Panc1 (cell line): ENCODE measurements around the gene EEF2K. TPM values are rescaled to one million over a fixed set of nuclear protein-coding genes. Genes with fewer than 3 reads are reported as not detected.
"Not testable (repeated sequence)": the region's sequence is repeated elsewhere in the genome, so short reads cannot be mapped to it uniquely, and the experiment has no call there.

ENCODE experiments used
- ATAC-seq: fragments of 200-7000 bp; cut with Tn5 transposase; 2 replicates; pipeline ENCODE4 v1.9.1; 2020; ENCODE audit warnings: mild to moderate bottlenecking, moderate library complexity
- BruUV-seq: library from RNA; stranded (reverse); fragments of 400-500 nt; replicated peaks from 2 replicates; lab custom pipeline; 2021; lab: Mats Ljungman, UMichigan
- CTCF ChIA-PET: fragments of 300-600 bp; sonication (Branson Sonifier 250); formaldehyde crosslinking; loops from one replicate; lab custom pipeline; 2022; ENCODE audit warnings: antibody characterized with exemption; lab: Charles Lee
- POLR2A ChIA-PET: fragments of 300-600 bp; sonication (Branson Sonifier 250); formaldehyde crosslinking; loops from one replicate; lab custom pipeline; 2022; ENCODE audit warnings: antibody characterized with exemption; lab: Charles Lee
- DNase-seq: peaks from one replicate; pipeline ENCODE4 v3.0.0-alpha.2; 2010; ENCODE audit warnings: low read depth, low spot score
- H3K27ac ChIP-seq: 2 replicates; pipeline ENCODE4 v1.5.1; 2011; ENCODE audit warnings: mild to moderate bottlenecking, low read length, inconsistent platforms
- H3K27me3 ChIP-seq: fragments of 200-500 bp; sonication (Bioruptor generic); 2 replicates; pipeline ENCODE4 v1.6.0; 2014; ENCODE audit warnings: low read length, inconsistent platforms; ENCODE audit not compliant: control insufficient read depth, insufficient read depth
- H3K36me3 ChIP-seq: fragments of 200-500 bp; sonication (Bioruptor generic); 2 replicates; pipeline ENCODE4 v1.5.1; 2014; ENCODE audit warnings: inconsistent platforms, mild to moderate bottlenecking, low read length, moderate library complexity; ENCODE audit not compliant: control insufficient read depth, insufficient read depth
- H3K4me1 ChIP-seq: 2 replicates; pipeline ENCODE4 v1.5.1; 2011; ENCODE audit warnings: inconsistent platforms, mild to moderate bottlenecking, low read length, moderate library complexity; ENCODE audit not compliant: control insufficient read depth, insufficient read depth
- H3K4me3 ChIP-seq, 2 experiments: 2 replicates each; pipeline ENCODE4 v1.5.1; 2011 to 2012; ENCODE audit warnings: low read depth in 2 of 2, low read length in 2 of 2, mild to moderate bottlenecking in 2 of 2, inconsistent platforms in 1 of 2, moderate library complexity in 1 of 2
- H3K9me3 ChIP-seq: fragments of 200-500 bp; sonication (Bioruptor generic); 2 replicates; pipeline ENCODE4 v1.5.1; 2014; ENCODE audit warnings: low read depth, mild to moderate bottlenecking, inconsistent platforms, low read length, moderate library complexity; ENCODE audit not compliant: control insufficient read depth, insufficient read depth
- POLR2AphosphoS5 ChIP-seq: IDR thresholded peaks from 2 replicates; pipeline ENCODE4 v1.6.1; 2012; ENCODE audit warnings: mild to moderate bottlenecking, low read depth, low read length, moderate library complexity
- SIN3A ChIP-seq: IDR thresholded peaks from 2 replicates; pipeline ENCODE4 v1.6.1; 2012; ENCODE audit warnings: low read depth, mild to moderate bottlenecking, low read length, moderate library complexity, borderline replicate concordance; ENCODE audit not compliant: insufficient read depth
- TCF7L2 ChIP-seq: IDR thresholded peaks from 2 replicates; pipeline ENCODE4 v1.6.1; 2011; ENCODE audit warnings: mild to moderate bottlenecking, low read depth, low read length, inconsistent platforms
- in situ Hi-C: cut with HindIII; loops from 2 replicates; pipeline ENCODE4 v1.10.0; 2016; ENCODE audit warnings: low sequenced_read_pairs, low pct_unique_long_range_greater_than_20kb
- intact Hi-C: fragments of 100-400 bp; cut with micrococcal nuclease; formaldehyde crosslinking; loops from one replicate; pipeline ENCODE4 v1.10.0; 2022; ENCODE audit not compliant: unreplicated experiment
- total RNA-seq: library from RNA; stranded (reverse); gene quantifications from one replicate; pipeline ENCODE4 v1.2.1, GENCODE V29; 2021; ENCODE audit not compliant: unreplicated experiment
- TF ChIP-seq, protein P1 (sequence below), 2 experiments: IDR thresholded peaks; 2 replicates each; pipeline ENCODE4 v1.6.1; 2011 to 2012; ENCODE audit warnings: low read depth in 2 of 2, control low read depth in 1 of 2, low read length in 1 of 2, mild to moderate bottlenecking in 1 of 2, moderate library complexity in 1 of 2; ENCODE audit not compliant: insufficient read depth in 1 of 2
- TF ChIP-seq, protein P2 (sequence below): fragments of 450-650 bp; IDR thresholded peaks from 2 replicates; pipeline ENCODE4 v1.5.1; 2017; ENCODE audit warnings: mild to moderate bottlenecking

Gene EEF2K
- total RNA-seq, 1 experiment from 2014 or later = 15.0 TPM

DNA sequence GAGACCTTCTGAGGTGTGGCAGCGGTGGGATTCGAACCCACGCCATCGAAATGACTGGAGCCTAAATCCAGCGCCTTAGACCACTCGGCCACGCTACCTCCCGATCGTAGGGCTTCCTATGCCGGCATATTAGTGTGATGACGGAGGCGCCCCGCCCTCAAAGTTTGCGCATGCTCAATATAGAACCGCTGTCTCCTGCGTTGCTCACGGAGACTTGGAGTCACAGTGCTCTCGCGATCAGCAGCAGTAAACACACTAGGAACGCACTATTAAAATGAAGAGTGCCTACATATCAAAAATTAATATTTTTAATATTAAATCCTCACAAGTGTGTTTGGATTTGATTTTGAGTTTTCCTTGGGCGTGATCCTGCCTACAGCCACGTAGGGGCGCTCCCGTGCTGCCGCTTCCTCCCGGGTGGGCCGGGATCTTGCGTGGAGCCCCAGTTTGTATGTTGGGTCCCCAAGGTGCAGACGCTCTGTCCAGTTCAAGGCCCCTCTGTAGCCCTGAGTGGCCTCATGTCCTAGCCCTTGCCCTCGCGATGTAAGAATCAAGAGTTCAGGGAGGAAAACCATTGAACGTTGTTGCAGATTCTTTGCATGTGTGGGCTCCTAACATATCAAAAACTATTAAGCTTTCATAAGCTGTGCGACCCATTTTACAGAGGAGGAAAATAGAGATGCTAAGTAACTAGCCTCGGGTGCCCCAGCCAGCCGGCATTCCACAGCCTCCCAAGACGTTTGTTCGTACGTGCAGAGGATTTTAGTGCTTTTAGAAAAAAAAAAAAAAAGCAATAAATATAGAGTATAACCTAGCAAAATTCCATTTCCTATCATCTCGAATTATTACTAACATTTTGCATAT is 10.2 kb upstream of the EEF2K start:
- POLR2A ChIA-PET = interaction anchor here (0.7 kb wide), 1 partner anchor 100 kb away, joined by 10 read pairs; no protein-coding TSS in a partner anchor
- Histone ChIP-seq H3K9me3 (no peaks in the 10 kb centered on the region), H3K36me3 (no peaks in the 10 kb centered on the region), H3K4me3 (peak overlapping the region; percentile 87 to 90), H3K27ac (peak overlapping the region; percentile 85), H3K27me3 (no peaks in the 10 kb centered on the region), H3K4me1 (peaks cover 26% of the 10 kb centered on the region)
- ATAC-seq (peak; percentile 57), DNase-seq (peak; percentile 92)
- CTCF ChIA-PET = interaction anchor here (0.6 to 0.7 kb wide), 3 partner anchors 9 to 205 kb away, joined by 3 to 9 read pairs (median 8); no protein-coding TSS in a partner anchor
- intact Hi-C loops = loop anchor here (5.0 kb wide), 1 partner anchor 101 kb away; the partner anchor contains the start of gene POLR3E
- in situ Hi-C loops = loop anchor here (25.0 kb wide), 1 partner anchor 109 kb away; the partner anchor contains the start of gene VWA3A
- TF ChIP-seq POLR2AphosphoS5 = peak; percentile 77
- TF ChIP-seq TCF7L2 = no peak
- TF ChIP-seq, protein P1, sequence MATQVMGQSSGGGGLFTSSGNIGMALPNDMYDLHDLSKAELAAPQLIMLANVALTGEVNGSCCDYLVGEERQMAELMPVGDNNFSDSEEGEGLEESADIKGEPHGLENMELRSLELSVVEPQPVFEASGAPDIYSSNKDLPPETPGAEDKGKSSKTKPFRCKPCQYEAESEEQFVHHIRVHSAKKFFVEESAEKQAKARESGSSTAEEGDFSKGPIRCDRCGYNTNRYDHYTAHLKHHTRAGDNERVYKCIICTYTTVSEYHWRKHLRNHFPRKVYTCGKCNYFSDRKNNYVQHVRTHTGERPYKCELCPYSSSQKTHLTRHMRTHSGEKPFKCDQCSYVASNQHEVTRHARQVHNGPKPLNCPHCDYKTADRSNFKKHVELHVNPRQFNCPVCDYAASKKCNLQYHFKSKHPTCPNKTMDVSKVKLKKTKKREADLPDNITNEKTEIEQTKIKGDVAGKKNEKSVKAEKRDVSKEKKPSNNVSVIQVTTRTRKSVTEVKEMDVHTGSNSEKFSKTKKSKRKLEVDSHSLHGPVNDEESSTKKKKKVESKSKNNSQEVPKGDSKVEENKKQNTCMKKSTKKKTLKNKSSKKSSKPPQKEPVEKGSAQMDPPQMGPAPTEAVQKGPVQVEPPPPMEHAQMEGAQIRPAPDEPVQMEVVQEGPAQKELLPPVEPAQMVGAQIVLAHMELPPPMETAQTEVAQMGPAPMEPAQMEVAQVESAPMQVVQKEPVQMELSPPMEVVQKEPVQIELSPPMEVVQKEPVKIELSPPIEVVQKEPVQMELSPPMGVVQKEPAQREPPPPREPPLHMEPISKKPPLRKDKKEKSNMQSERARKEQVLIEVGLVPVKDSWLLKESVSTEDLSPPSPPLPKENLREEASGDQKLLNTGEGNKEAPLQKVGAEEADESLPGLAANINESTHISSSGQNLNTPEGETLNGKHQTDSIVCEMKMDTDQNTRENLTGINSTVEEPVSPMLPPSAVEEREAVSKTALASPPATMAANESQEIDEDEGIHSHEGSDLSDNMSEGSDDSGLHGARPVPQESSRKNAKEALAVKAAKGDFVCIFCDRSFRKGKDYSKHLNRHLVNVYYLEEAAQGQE (IDR thresholded peaks at IDR 0.05; ENCODE audit: insufficient read depth in 1 of 2, low read depth in 2 of 2, low read length in 1 of 2) = no peak
- TF ChIP-seq SIN3A = no peak
- TF ChIP-seq, protein P2, sequence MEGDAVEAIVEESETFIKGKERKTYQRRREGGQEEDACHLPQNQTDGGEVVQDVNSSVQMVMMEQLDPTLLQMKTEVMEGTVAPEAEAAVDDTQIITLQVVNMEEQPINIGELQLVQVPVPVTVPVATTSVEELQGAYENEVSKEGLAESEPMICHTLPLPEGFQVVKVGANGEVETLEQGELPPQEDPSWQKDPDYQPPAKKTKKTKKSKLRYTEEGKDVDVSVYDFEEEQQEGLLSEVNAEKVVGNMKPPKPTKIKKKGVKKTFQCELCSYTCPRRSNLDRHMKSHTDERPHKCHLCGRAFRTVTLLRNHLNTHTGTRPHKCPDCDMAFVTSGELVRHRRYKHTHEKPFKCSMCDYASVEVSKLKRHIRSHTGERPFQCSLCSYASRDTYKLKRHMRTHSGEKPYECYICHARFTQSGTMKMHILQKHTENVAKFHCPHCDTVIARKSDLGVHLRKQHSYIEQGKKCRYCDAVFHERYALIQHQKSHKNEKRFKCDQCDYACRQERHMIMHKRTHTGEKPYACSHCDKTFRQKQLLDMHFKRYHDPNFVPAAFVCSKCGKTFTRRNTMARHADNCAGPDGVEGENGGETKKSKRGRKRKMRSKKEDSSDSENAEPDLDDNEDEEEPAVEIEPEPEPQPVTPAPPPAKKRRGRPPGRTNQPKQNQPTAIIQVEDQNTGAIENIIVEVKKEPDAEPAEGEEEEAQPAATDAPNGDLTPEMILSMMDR = peak; percentile 95
- no TSS peak for BruUV-seq

DNA sequence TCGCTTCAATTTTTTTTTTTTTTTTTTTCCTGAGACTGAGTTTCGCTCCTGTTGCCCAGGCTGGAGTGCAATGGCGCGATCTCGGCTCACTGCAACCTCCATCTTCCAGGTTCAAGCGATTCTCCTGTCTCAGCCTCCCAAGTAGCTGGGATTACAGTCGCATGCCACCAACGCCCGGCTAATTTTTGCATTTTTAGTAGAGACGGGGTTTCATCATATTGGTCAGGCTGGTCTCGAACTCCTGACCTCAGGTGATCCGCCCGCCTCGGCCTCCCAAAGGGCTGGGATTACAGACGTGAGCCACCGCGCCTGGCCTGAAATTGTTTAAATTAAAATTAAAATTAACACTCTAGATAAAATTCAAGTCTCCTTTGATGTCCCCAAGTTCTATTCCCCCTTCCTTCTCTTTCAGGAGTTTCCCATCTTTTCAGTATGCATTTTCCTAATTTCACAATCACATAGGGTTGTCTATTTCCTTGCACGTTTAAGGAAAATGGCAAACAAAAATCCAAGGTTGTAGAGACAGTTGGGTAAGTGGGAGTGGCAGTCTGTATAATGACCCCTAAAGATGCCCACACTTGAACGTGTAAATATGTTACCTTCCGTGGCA is 9.4 kb upstream of the EEF2K start:
- not testable (repeated sequence) for H3K27me3 ChIP-seq, H3K9me3 ChIP-seq, H3K36me3 ChIP-seq, DNase-seq, BruUV-seq, ATAC-seq
- in situ Hi-C loops = loop anchor here (25.0 kb wide), 1 partner anchor 109 kb away; the partner anchor contains the start of gene VWA3A
- Histone ChIP-seq H3K27ac (peak overlapping the region; percentile 85), H3K4me1 (peaks cover 24% of the 10 kb centered on the region), H3K4me3 (peak overlapping the region; percentile 87 to 90)
- ChIA-PET POLR2A (interaction anchor here (0.7 kb wide), 1 partner anchor 99 kb away, joined by 10 read pairs; no protein-coding TSS in a partner anchor), CTCF (interaction anchor here (0.7 kb wide), 2 partner anchors 9 to 206 kb away, joined by 8 to 9 read pairs; no protein-coding TSS in a partner anchor)
- intact Hi-C loops = loop anchor here (5.0 kb wide), 1 partner anchor 101 kb away; the partner anchor contains the start of gene POLR3E
